ENCODE data around the gene TEF. TPM values are rescaled to one million over a fixed set of nuclear protein-coding genes. Genes with fewer than 3 reads are reported as not detected.

TEF gene
- total and polyA plus RNA-seq, 9 of the 15 experiments (the other 6 are each of a cell fraction or from before 2014, with no cell fraction given), result 0.04 to 3.1 (median 1.2) TPM

- TF ChIP-seq MTF1 (CRISPR knock-in tag; IDR thresholded peaks at IDR 0.05; ENCODE audit: borderline replicate concordance), result no peak
- TF ChIP-seq RNF2 (IDR thresholded peaks at IDR 0.05), result no peak
Measured at GRCh38 chr22:41343717-41344116, 38.0 kb upstream of the TEF start (continued).

GRCh38 chr22:41344189-41344788, 37.5 kb upstream of the TEF start:
- no peak for ATAC-seq
- CTCF ChIA-PET (ENCODE audit: low intra/inter-chr PET ratio), result interaction anchor here (0.6 kb wide), 1 partner anchor 175 kb away, joined by 5 read pairs; no protein-coding TSS in a partner anchor
- no peaks in the 10 kb centered on the region for H3K9me1 ChIP-seq (ENCODE audit: control insufficient read depth, insufficient read depth, low read length)
- H2AFZ ChIP-seq (ENCODE audit: low read depth, low read length), result no peak overlapping the region
- H3K9ac ChIP-seq (ENCODE audit: insufficient read depth in 1 of 2, low read depth in 2 of 2, low read length in 2 of 2), result no peak overlapping the region
- POLR2A ChIA-PET, result interaction anchor here (0.7 to 1.0 kb wide), 3 partner anchors 10 to 43 kb away, joined by 3 to 4 read pairs (median 3); partner anchors contain the start of gene ZC3H7B
- no peak for DNase-seq (ENCODE audit: extremely low read depth in 1 of 4, low spot score in 3 of 4)
- FAIRE-seq, result no peak
- no peaks in the 10 kb centered on the region for H3K79me2 ChIP-seq (ENCODE audit: control insufficient read depth, insufficient read depth, low read length)
- no TSS peak for BruUV-seq (replicated peaks)
- in situ Hi-C loops (cut with MboI), result no loop called here
- H3K27me3 ChIP-seq (ENCODE audit: control insufficient read depth in 2 of 2, insufficient read depth in 2 of 2, low read length in 2 of 2), result no peaks in the 10 kb centered on the region
- no peak for TF ChIP-seq ZNF609 (CRISPR knock-in tag; IDR thresholded peaks at IDR 0.05; ENCODE audit: borderline replicate concordance)
- TF ChIP-seq PCBP1 (IDR thresholded peaks at IDR 0.05; ENCODE audit: low read depth, low read length, poor library complexity, severe bottlenecking), result no peak
- TF ChIP-seq TBL1XR1 (IDR thresholded peaks at IDR 0.05; ENCODE audit: low read length in 2 of 2), result no peak
- TF ChIP-seq PRMT5 (CRISPR knock-in tag; IDR thresholded peaks at IDR 0.05), result no peak
- no peak for TF ChIP-seq PREB (CRISPR knock-in tag; IDR thresholded peaks at IDR 0.05)
- no peak for TF ChIP-seq PTBP1 (IDR thresholded peaks at IDR 0.05; ENCODE audit: low read depth, low read length)
- no peak for TF ChIP-seq MTA2 (IDR thresholded peaks at IDR 0.05; ENCODE audit: low read depth)
- no peak for TF ChIP-seq POLR2AphosphoS5 (IDR thresholded peaks at IDR 0.05; ENCODE audit: control insufficient read depth, insufficient read depth, low read depth, low read length)
- no peak for TF ChIP-seq TBP (optimal IDR thresholded peaks at IDR 0.05; ENCODE audit: low read depth, low read length)
- TF ChIP-seq PPARD (CRISPR knock-in tag; IDR thresholded peaks at IDR 0.05), result no peak
- TF ChIP-seq ATF7 (IDR thresholded peaks at IDR 0.05), result no peak
- H3K36me3 ChIP-seq (ENCODE audit: control insufficient read depth, insufficient read depth, low read length), result peaks cover 79% of the 10 kb centered on the region; the same call in 2 of the 3 replicates
- H3K27ac ChIP-seq (ENCODE audit: extremely low read depth, low read depth, low read length), result no peak overlapping the region
- 95% methylated on average over 8 of the region's 11 CpGs for WGBS (ENCODE audit: insufficient coverage, low coverage, missing lambda C conversion rate)
- no peaks in the 10 kb centered on the region for H4K20me1 ChIP-seq (replicated peaks; ENCODE audit: control insufficient read depth, insufficient read depth, low read length)
- intact Hi-C loops (cut with micrococcal nuclease), result no loop called here
- no peak overlapping the region for H3K4me3 ChIP-seq
- peaks cover 0 to 5% of the 10 kb centered on the region in 2 experiments; a peak in 2 of 5 replicates for H3K4me1 ChIP-seq (replicated peaks in 1 of 2; ENCODE audit: control insufficient read depth in 2 of 2, insufficient read depth in 2 of 2, low read length in 2 of 2)
- H3K9me3 ChIP-seq (replicated peaks; ENCODE audit: control insufficient read depth, insufficient read depth, low read depth, low read length), result no peaks in the 10 kb centered on the region
- H3K4me2 ChIP-seq (ENCODE audit: insufficient read depth, low read length), result no peak overlapping the region
